Neutrophil (primary cell): ENCODE data around the gene IL4I1.
A peak's percentile ranks its signal among the peaks of the same experiment; 100 is the strongest.

Experiments
- H3K27ac ChIP-seq: fragments of 200-600 bp; sonication (generic); 2 replicates; pipeline ENCODE4 v1.5.1; 2016; ENCODE audit warnings: mild to moderate bottlenecking, moderate library complexity
- H3K27me3 ChIP-seq: fragments of 200-600 bp; sonication (generic); 2 replicates; pipeline ENCODE4 v1.6.0; 2016; ENCODE audit warnings: mild to moderate bottlenecking
- H3K36me3 ChIP-seq: fragments of 200-600 bp; sonication (generic); 2 replicates; pipeline ENCODE4 v1.5.1; 2017
- H3K4me1 ChIP-seq, 2 experiments: fragments of 200-600 bp in 1 of 2; sonication (generic) in 1 of 2; 1 replicate in 1 of 2; 2 replicates in 1 of 2; pipeline versions ENCODE4 v1.5.1 to v1.6.1; 2013 to 2016; ENCODE audit warnings: low read depth in 1 of 2, low read length in 1 of 2, mild to moderate bottlenecking in 1 of 2, moderate library complexity in 1 of 2; ENCODE audit not compliant: control insufficient read depth in 1 of 2, insufficient read depth in 1 of 2
- H3K4me3 ChIP-seq, 2 experiments: fragments of 200-600 bp in 1 of 2; sonication (generic) in 1 of 2; 1 replicate in 1 of 2; 2 replicates in 1 of 2; pipeline ENCODE4 v1.5.1; 2013 to 2016; ENCODE audit warnings: low read depth in 1 of 2, low read length in 1 of 2, mild to moderate bottlenecking in 1 of 2, moderate library complexity in 1 of 2
- H3K9me3 ChIP-seq: fragments of 200-600 bp; sonication (generic); 2 replicates; pipeline ENCODE4 v1.5.1; 2016
- CTCF ChIP-seq: fragments of 200-600 bp; sonication (generic); IDR thresholded peaks from 2 replicates; pipeline ENCODE4 v1.5.1; 2016; ENCODE audit warnings: antibody characterized with exemption

IL4I1 gene

GRCh38 chr19:49937750-49938381 lies 41.2 kb upstream of the IL4I1 start:
- no peak overlapping the region for H3K4me3 ChIP-seq
- H3K4me1 ChIP-seq = peaks cover 0 to 5% of the 10 kb centered on the region in 2 experiments
- TF ChIP-seq CTCF = peak; percentile 92
- H3K36me3 ChIP-seq = no peaks in the 10 kb centered on the region
- H3K27ac ChIP-seq = no peak overlapping the region
- peaks cover 6% of the 10 kb centered on the region for H3K27me3 ChIP-seq
- no peaks in the 10 kb centered on the region for H3K9me3 ChIP-seq

- peaks cover 0 to 5% of the 10 kb centered on the region in 2 experiments for H3K4me1 ChIP-seq
- no peak overlapping the region for H3K27ac ChIP-seq
- no peak overlapping the region for H3K4me3 ChIP-seq
- H3K27me3 ChIP-seq = peaks cover 9% of the 10 kb centered on the region
- TF ChIP-seq CTCF = no peak
- no peaks in the 10 kb centered on the region for H3K36me3 ChIP-seq
- H3K9me3 ChIP-seq = no peaks in the 10 kb centered on the region
Measured at GRCh38 chr19:49936549-49936948, 39.9 kb upstream of the IL4I1 start.

GRCh38 chr19:49933643-49934042 lies 37.0 kb upstream of the IL4I1 start:
- Histone ChIP-seq H3K27me3 (peaks cover 9% of the 10 kb centered on the region), H3K9me3 (no peaks in the 10 kb centered on the region), H3K27ac (no peak overlapping the region), H3K4me1 (peaks cover 5 to 13% of the 10 kb centered on the region in 2 experiments), H3K4me3 (no peak overlapping the region), H3K36me3 (no peaks in the 10 kb centered on the region)
- no peak for TF ChIP-seq CTCF

GRCh38 chr19:49932731-49933131 lies 36.0 kb upstream of the IL4I1 start:
- TF ChIP-seq CTCF = no peak
- Histone ChIP-seq H3K4me1 (peaks cover 14 to 15% of the 10 kb centered on the region in 2 experiments), H3K9me3 (no peaks in the 10 kb centered on the region)

GRCh38 chr19:49932041-49932451 lies 35.4 kb upstream of the IL4I1 start:
- peaks cover 9% of the 10 kb centered on the region for H3K27me3 ChIP-seq
- no peak overlapping the region for H3K4me3 ChIP-seq
- H3K27ac ChIP-seq = no peak overlapping the region
- TF ChIP-seq CTCF = no peak
- H3K9me3 ChIP-seq = no peaks in the 10 kb centered on the region
- H3K4me1 ChIP-seq = peaks cover 11 to 18% of the 10 kb centered on the region in 2 experiments
- no peaks in the 10 kb centered on the region for H3K36me3 ChIP-seq

More at GRCh38 chr19:49932731-49933131, 36.0 kb upstream of the IL4I1 start:
- H3K4me3 ChIP-seq = no peak overlapping the region
- H3K36me3 ChIP-seq = no peaks in the 10 kb centered on the region
- H3K27me3 ChIP-seq = peaks cover 9% of the 10 kb centered on the region
- no peak overlapping the region for H3K27ac ChIP-seq
